H9 (cell line): ENCODE results near the gene RNPEP. TPM values are rescaled to one million over a fixed set of nuclear protein-coding genes. Genes with fewer than 3 reads are reported as not detected.

Source experiments
- DNase-seq: peaks from one replicate; pipeline ENCODE4 v3.0.0-alpha.2; 2017
- H2AFZ ChIP-seq: one replicate; pipeline ENCODE4 v1.6.1; 2013; ENCODE audit warnings: mild to moderate bottlenecking, low read length, control low read depth, moderate library complexity
- H2AK5ac ChIP-seq: 2 replicates; pipeline ENCODE4 v1.6.1; 2013; ENCODE audit warnings: low read length, control low read depth, mixed read lengths; ENCODE audit not compliant: insufficient read length
- H2BK120ac ChIP-seq: one replicate; pipeline ENCODE4 v1.6.1; 2013; ENCODE audit warnings: low read depth, mild to moderate bottlenecking, low read length, control low read depth, inconsistent platforms; ENCODE audit not compliant: poor library complexity, severe bottlenecking
- H2BK12ac ChIP-seq: 2 replicates; pipeline ENCODE4 v1.6.1; 2013; ENCODE audit warnings: low read length, control low read depth, mixed read lengths, low read depth; ENCODE audit not compliant: insufficient read length
- H2BK15ac ChIP-seq: 2 replicates; pipeline ENCODE4 v1.6.1; 2013; ENCODE audit warnings: low read depth, low read length, control low read depth
- H2BK20ac ChIP-seq: one replicate; pipeline ENCODE4 v1.6.1; 2013; ENCODE audit warnings: low read depth, mild to moderate bottlenecking, low read length, control low read depth, inconsistent platforms; ENCODE audit not compliant: poor library complexity, severe bottlenecking
- H2BK5ac ChIP-seq: 2 replicates; pipeline ENCODE4 v1.6.1; 2013; ENCODE audit warnings: low read length, control low read depth, mixed read lengths; ENCODE audit not compliant: insufficient read length
- H3K14ac ChIP-seq: 2 replicates; pipeline ENCODE4 v1.6.1; 2013; ENCODE audit warnings: low read length, control low read depth; ENCODE audit not compliant: insufficient read depth
- H3K18ac ChIP-seq: 2 replicates; pipeline ENCODE4 v1.6.1; 2013; ENCODE audit warnings: low read depth, mild to moderate bottlenecking, mixed read lengths, low read length, control low read depth; ENCODE audit not compliant: insufficient read length
- H3K23ac ChIP-seq: 2 replicates; pipeline ENCODE4 v1.6.1; 2013; ENCODE audit warnings: low read length, control low read depth, mixed read lengths, low read depth; ENCODE audit not compliant: insufficient read length
- H3K23me2 ChIP-seq: 2 replicates; pipeline ENCODE4 v1.6.1; 2013; ENCODE audit warnings: low read depth, mild to moderate bottlenecking, mixed read lengths, low read length, control low read depth; ENCODE audit not compliant: insufficient read length, poor library complexity, severe bottlenecking
- H3K27ac ChIP-seq: 2 replicates; pipeline ENCODE4 v1.5.1; 2013; ENCODE audit warnings: low read length, control low read depth, mixed read lengths, low read depth; ENCODE audit not compliant: insufficient read length
- H3K27me3 ChIP-seq: 2 replicates; pipeline ENCODE4 v1.6.1; 2013; ENCODE audit warnings: low read length, control low read depth, inconsistent platforms; ENCODE audit not compliant: insufficient read depth
- H3K4ac ChIP-seq: 2 replicates; pipeline ENCODE4 v1.6.1; 2013; ENCODE audit warnings: low read depth, mild to moderate bottlenecking, control low read depth, inconsistent platforms, low read length, moderate library complexity
- H3K4me1 ChIP-seq: 2 replicates; pipeline ENCODE4 v1.6.1; 2013; ENCODE audit warnings: low read length, control low read depth, inconsistent platforms; ENCODE audit not compliant: insufficient read depth
- H3K4me2 ChIP-seq: 2 replicates; pipeline ENCODE4 v1.6.1; 2013; ENCODE audit warnings: low read length, control low read depth, mixed read lengths; ENCODE audit not compliant: insufficient read length, insufficient read depth
- H3K56ac ChIP-seq: 2 replicates; pipeline ENCODE4 v1.6.1; 2013; ENCODE audit warnings: low read depth, mild to moderate bottlenecking, mixed read lengths, low read length, control low read depth; ENCODE audit not compliant: insufficient read length
- H3K79me1 ChIP-seq: 2 replicates; pipeline ENCODE4 v1.6.1; 2013; ENCODE audit warnings: low read depth, mild to moderate bottlenecking, moderate library complexity, low read length, control low read depth, inconsistent platforms; ENCODE audit not compliant: insufficient read depth, poor library complexity, severe bottlenecking
- H3K79me2 ChIP-seq: 2 replicates; pipeline ENCODE4 v1.6.1; 2013; ENCODE audit warnings: low read length, control low read depth, inconsistent platforms; ENCODE audit not compliant: insufficient read depth
- H3K9ac ChIP-seq: 2 replicates; pipeline ENCODE4 v1.6.1; 2013; ENCODE audit warnings: low read length, control low read depth, mixed read lengths; ENCODE audit not compliant: insufficient read length; ENCODE audit errors: extremely low read depth
- H3K9me3 ChIP-seq: one replicate; pipeline ENCODE4 v1.6.1; 2013; ENCODE audit warnings: low read depth, low read length, inconsistent platforms; ENCODE audit not compliant: control insufficient read depth
- H3T11ph ChIP-seq: one replicate; pipeline ENCODE4 v1.6.1; 2013; ENCODE audit warnings: mild to moderate bottlenecking, low read length, control low read depth, inconsistent platforms
- H4K20me1 ChIP-seq: one replicate; pipeline ENCODE4 v1.6.1; 2013; ENCODE audit not compliant: control insufficient read depth, insufficient read length, insufficient read depth
- H4K5ac ChIP-seq: 2 replicates; pipeline ENCODE4 v1.6.1; 2013; ENCODE audit warnings: low read depth, mild to moderate bottlenecking, mixed read lengths, low read length, control low read depth; ENCODE audit not compliant: insufficient read length
- H4K8ac ChIP-seq: replicated peaks from 2 replicates; pipeline ENCODE4 v1.6.1; 2013; ENCODE audit warnings: low read length, control low read depth, mixed read lengths, low read depth; ENCODE audit not compliant: insufficient read length
- H4K91ac ChIP-seq: 2 replicates; pipeline ENCODE4 v1.6.1; 2013; ENCODE audit warnings: low read depth, mild to moderate bottlenecking, moderate library complexity, mixed read lengths, low read length, control low read depth; ENCODE audit not compliant: insufficient read length
- H3K27ac Mint-ChIP-seq, 3 experiments: 2 replicates in 2 of 3; 3 replicates in 1 of 3; pipeline ENCODE4 v1.8.0; 2020 to 2021; ENCODE audit warnings: mixed read lengths in 3 of 3, mild to moderate bottlenecking in 1 of 3, moderate library complexity in 1 of 3
- H3K27me3 Mint-ChIP-seq: 2 replicates; pipeline ENCODE4 v1.8.0; 2021; ENCODE audit warnings: low read depth, mild to moderate bottlenecking, moderate library complexity, mixed read lengths
- H3K36me3 Mint-ChIP-seq, 3 experiments: 2 replicates in 2 of 3; 3 replicates in 1 of 3; pipeline ENCODE4 v1.8.0; 2020 to 2021; ENCODE audit warnings: low read depth in 3 of 3, mixed read lengths in 3 of 3; ENCODE audit not compliant: insufficient read depth in 1 of 3
- H3K4me1 Mint-ChIP-seq, 2 experiments: 2 replicates each; pipeline ENCODE4 v1.8.0; 2020; ENCODE audit warnings: mixed read lengths in 2 of 2
- H3K4me3 Mint-ChIP-seq, 2 experiments: 2 replicates in 1 of 2; 3 replicates in 1 of 2; pipeline ENCODE4 v1.8.0; 2020 to 2021; ENCODE audit warnings: mild to moderate bottlenecking in 2 of 2, mixed read lengths in 2 of 2, moderate library complexity in 1 of 2
- H3K9me3 Mint-ChIP-seq, 2 experiments: 2 replicates in 1 of 2; 3 replicates in 1 of 2; pipeline ENCODE4 v1.8.0; 2020; ENCODE audit warnings: mild to moderate bottlenecking in 2 of 2, mixed read lengths in 2 of 2, moderate library complexity in 1 of 2
- CTCF ChIP-seq: fragments of 200-600 bp; sonication (generic); conservative IDR thresholded peaks from 3 replicates; pipeline ENCODE4 v1.8.0; 2021; ENCODE audit warnings: antibody characterized with exemption, mild to moderate bottlenecking
- WGBS: extraction: QIAGEN DNeasy Blood & Tissue Kit; methylation state at CpG from one replicate; pipeline ENCODE4 v1.1.7; 2013; ENCODE audit warnings: missing lambda C conversion rate, low lambda C conversion rate, mixed read lengths; ENCODE audit not compliant: insufficient read length; ENCODE audit errors: extremely low coverage; 5-methylcytosine and 5-hydroxymethylcytosine counted together
- total RNA-seq: library from RNA; stranded (reverse); gene quantifications from 2 replicates; pipeline ENCODE4 v1.2.1, GENCODE V29; 2021

The RNPEP gene
- total RNA-seq, 1 experiment from 2014 or later, result 49.9 TPM

- H2BK20ac ChIP-seq, result no peak overlapping the region
- Mint-ChIP-seq H3K4me1 (peaks cover 21 to 36% of the 10 kb centered on the region in 2 experiments), H3K4me3 (no peak overlapping the region; a peak in 1 of 5 replicates), H3K36me3 (no peaks in the 10 kb centered on the region), H3K27me3 (peaks cover 32% of the 10 kb centered on the region), H3K27ac (no peak overlapping the region), H3K9me3 (no peaks in the 10 kb centered on the region; a peak in 1 of 5 replicates)
- H3K79me2 ChIP-seq, result no peaks in the 10 kb centered on the region
- no peak overlapping the region for H4K91ac ChIP-seq
- H3K9ac ChIP-seq, result no peak overlapping the region
- H3K4me1 ChIP-seq, result no peaks in the 10 kb centered on the region
- H2BK5ac ChIP-seq, result no peak overlapping the region
- no peak overlapping the region for H2BK15ac ChIP-seq
- H3K4me2 ChIP-seq, result no peak overlapping the region
- H4K5ac ChIP-seq, result no peak overlapping the region
- H3K14ac ChIP-seq, result no peak overlapping the region
- H2AK5ac ChIP-seq, result no peak overlapping the region
- DNase-seq, result no peak
- no peaks in the 10 kb centered on the region for H4K20me1 ChIP-seq
- H2AFZ ChIP-seq, result no peak overlapping the region
- no peaks in the 10 kb centered on the region for H3K9me3 ChIP-seq
- peaks cover 8% of the 10 kb centered on the region; the same call in 1 of the 2 replicates for H3K27me3 ChIP-seq
- no peak overlapping the region for H3K27ac ChIP-seq
- no peak overlapping the region for H3K56ac ChIP-seq
- no peak overlapping the region for H4K8ac ChIP-seq
- no peak overlapping the region for H2BK120ac ChIP-seq
- no peak overlapping the region for H2BK12ac ChIP-seq
- no peak overlapping the region for H3K4ac ChIP-seq
- H3T11ph ChIP-seq, result no peak overlapping the region
- no peak overlapping the region for H3K23ac ChIP-seq
- no peak for TF ChIP-seq CTCF
- WGBS, result no CpG with 5 or more reads among the region's 3 CpGs
- no peak overlapping the region for H3K18ac ChIP-seq
- H3K79me1 ChIP-seq, result no peaks in the 10 kb centered on the region
- H3K23me2 ChIP-seq, result no peaks in the 10 kb centered on the region
These were observed 34.8 kb upstream of the RNPEP start for GRCh38 chr1:201947697-201948008.
